ENCODE measurements around the gene INSIG2. TPM values are rescaled to one million over a fixed set of nuclear protein-coding genes. Genes with fewer than 3 reads are reported as not detected.

The INSIG2 gene
- total and polyA plus RNA-seq, 5 donors = 13.2 to 18.4 (median 14.9) TPM

- Histone ChIP-seq H3K27me3 (ENCODE audit: control insufficient read depth, insufficient read depth) (no peaks in the 10 kb centered on the region), H3K9me3 (ENCODE audit: control insufficient read depth, low read length) (no peaks in the 10 kb centered on the region), H3K4me3 (ENCODE audit: low read length) (no peak overlapping the region), H3K4me1 (ENCODE audit: control insufficient read depth, insufficient read depth, low read length) (no peaks in the 10 kb centered on the region), H3K27ac (ENCODE audit: low read length) (no peak overlapping the region)
- ATAC-seq (no peak), DNase-seq (no peak)
- intact Hi-C loops (cut with DNase I) = no loop called here
- 85% methylated on average over 2 of the region's 2 CpGs for WGBS
These were observed 45.6 kb downstream of the INSIG2 start for GRCh38 chr2:118133916-118134315.

GRCh38 chr2:118134650-118135049 is 46.4 kb downstream of the INSIG2 start:
- H3K4me3 ChIP-seq (ENCODE audit: low read length) = no peak overlapping the region
- H3K9me3 ChIP-seq (ENCODE audit: control insufficient read depth, low read length) = no peaks in the 10 kb centered on the region
- H3K27me3 ChIP-seq (ENCODE audit: control insufficient read depth, insufficient read depth) = no peaks in the 10 kb centered on the region
- intact Hi-C loops (cut with DNase I) = no loop called here
- no peak overlapping the region for H3K27ac ChIP-seq (ENCODE audit: low read length)
- WGBS = 71% methylated on average over 6 of the region's 6 CpGs
- no peaks in the 10 kb centered on the region for H3K4me1 ChIP-seq (ENCODE audit: control insufficient read depth, insufficient read depth, low read length)
- no peak for DNase-seq
- ATAC-seq = no peak

GRCh38 chr2:118145207-118145606 is 56.9 kb downstream of the INSIG2 start:
- WGBS = 68% methylated on average over 1 of the region's 1 CpG
- intact Hi-C loops (cut with DNase I) = no loop called here
- Histone ChIP-seq H3K4me3 (ENCODE audit: low read length) (no peak overlapping the region), H3K9me3 (ENCODE audit: control insufficient read depth, low read length) (no peaks in the 10 kb centered on the region), H3K4me1 (ENCODE audit: control insufficient read depth, insufficient read depth, low read length) (no peaks in the 10 kb centered on the region), H3K27me3 (ENCODE audit: control insufficient read depth, insufficient read depth) (no peaks in the 10 kb centered on the region), H3K27ac (ENCODE audit: low read length) (no peak overlapping the region)
- ATAC-seq = no peak
- DNase-seq = no peak

DNA sequence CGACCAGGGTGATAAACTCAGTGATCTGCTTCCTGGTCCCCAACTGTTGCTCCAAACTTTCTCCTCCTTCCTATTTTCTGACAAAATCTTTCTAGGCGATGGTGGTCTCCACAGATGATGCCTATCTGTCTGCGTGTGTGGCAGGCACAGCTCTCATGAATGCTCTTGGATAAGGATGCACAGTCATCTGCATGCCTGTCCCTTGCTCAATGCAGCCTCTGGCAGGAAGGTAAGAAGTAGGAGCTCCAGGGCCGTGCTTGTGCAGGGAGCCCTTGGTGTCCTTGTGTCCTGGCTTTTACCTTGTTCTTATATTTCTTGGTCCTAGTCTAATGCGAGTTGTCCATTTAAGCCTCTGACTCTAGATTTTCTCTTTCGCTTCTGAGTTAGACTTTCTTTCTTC is 57.5 kb downstream of the INSIG2 start:
- Histone ChIP-seq H3K4me3 (ENCODE audit: low read length) (no peak overlapping the region), H3K9me3 (ENCODE audit: control insufficient read depth, low read length) (no peaks in the 10 kb centered on the region), H3K27ac (ENCODE audit: low read length) (no peak overlapping the region), H3K4me1 (ENCODE audit: control insufficient read depth, insufficient read depth, low read length) (no peaks in the 10 kb centered on the region), H3K27me3 (ENCODE audit: control insufficient read depth, insufficient read depth) (no peaks in the 10 kb centered on the region)
- ATAC-seq (no peak), DNase-seq (no peak)
- intact Hi-C loops (cut with DNase I) = no loop called here
- 73% methylated on average over 6 of the region's 6 CpGs for WGBS

DNA sequence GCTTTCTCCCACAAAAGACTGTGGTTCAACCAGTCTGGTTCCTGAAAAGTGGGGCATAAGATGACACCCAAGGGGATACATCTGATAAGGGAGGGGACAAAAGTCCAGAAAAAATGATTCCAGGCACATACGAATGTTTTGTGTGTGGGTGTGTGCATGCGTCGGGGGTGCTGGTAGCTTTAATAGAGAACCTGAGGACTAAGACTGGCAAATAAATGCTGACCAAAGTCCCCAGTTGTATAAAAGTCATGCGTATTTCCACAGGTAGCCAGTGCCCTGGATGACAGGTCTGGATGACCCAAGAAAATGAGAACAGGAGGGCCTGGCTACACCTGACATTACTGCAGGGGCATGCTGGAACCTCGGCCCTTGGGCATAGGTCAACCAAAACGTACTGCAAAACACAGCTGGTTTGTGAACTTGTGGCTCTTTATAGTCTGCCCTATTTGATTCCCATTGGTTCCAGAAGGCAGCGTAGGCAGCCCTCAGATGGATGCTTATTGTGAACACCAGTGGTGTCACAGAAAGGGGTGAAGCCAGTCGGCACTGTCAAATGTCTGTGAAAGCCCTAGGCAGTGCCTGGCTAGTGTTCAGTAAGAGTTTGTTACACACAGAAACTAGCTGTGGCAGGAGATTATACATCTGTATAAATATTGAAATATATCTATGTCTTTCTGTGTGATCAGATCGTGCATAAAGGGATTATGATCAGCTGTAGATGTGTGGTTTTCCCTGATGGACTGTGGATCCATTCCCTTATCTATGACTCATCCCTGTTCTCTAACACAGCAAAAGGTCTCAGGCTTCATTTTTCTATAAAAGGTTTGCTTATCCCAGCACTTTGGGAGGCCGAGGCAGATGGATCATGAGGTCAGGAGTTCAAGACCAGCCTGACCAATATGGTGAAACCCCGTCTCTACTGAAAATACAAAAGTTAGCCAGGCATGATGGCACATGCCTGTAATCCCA is 58.3 kb downstream of the INSIG2 start:
- WGBS = 86% methylated on average over 11 of the region's 11 CpGs

GRCh38 chr2:118148133-118148532 is 59.9 kb downstream of the INSIG2 start:
- H3K4me1 ChIP-seq (ENCODE audit: control insufficient read depth, insufficient read depth, low read length) = no peaks in the 10 kb centered on the region
- no peaks in the 10 kb centered on the region for H3K9me3 ChIP-seq (ENCODE audit: control insufficient read depth, low read length)
- whole genome bisulfite sequencing = 93% methylated on average over 1 of the region's 1 CpG
- DNase-seq (no peak), ATAC-seq (no peak)
- no peak overlapping the region for H3K27ac ChIP-seq (ENCODE audit: low read length)
- no peak overlapping the region for H3K4me3 ChIP-seq (ENCODE audit: low read length)
- H3K27me3 ChIP-seq (ENCODE audit: control insufficient read depth, insufficient read depth) = no peaks in the 10 kb centered on the region
- intact Hi-C loops (cut with DNase I) = no loop called here

More for the DNA sequence above, 58.3 kb downstream of the INSIG2 start:
- DNase-seq (no peak), ATAC-seq (no peak)
- no peak overlapping the region for H3K4me3 ChIP-seq (ENCODE audit: low read length)
- no peaks in the 10 kb centered on the region for H3K27me3 ChIP-seq (ENCODE audit: control insufficient read depth, insufficient read depth)
- no peak overlapping the region for H3K27ac ChIP-seq (ENCODE audit: low read length)
- no peaks in the 10 kb centered on the region for H3K4me1 ChIP-seq (ENCODE audit: control insufficient read depth, insufficient read depth, low read length)
- intact Hi-C loops (cut with DNase I) = no loop called here
- no peaks in the 10 kb centered on the region for H3K9me3 ChIP-seq (ENCODE audit: control insufficient read depth, low read length)

GRCh38 chr2:118148809-118149208 is 60.5 kb downstream of the INSIG2 start:
- ATAC-seq = no peak

DNA sequence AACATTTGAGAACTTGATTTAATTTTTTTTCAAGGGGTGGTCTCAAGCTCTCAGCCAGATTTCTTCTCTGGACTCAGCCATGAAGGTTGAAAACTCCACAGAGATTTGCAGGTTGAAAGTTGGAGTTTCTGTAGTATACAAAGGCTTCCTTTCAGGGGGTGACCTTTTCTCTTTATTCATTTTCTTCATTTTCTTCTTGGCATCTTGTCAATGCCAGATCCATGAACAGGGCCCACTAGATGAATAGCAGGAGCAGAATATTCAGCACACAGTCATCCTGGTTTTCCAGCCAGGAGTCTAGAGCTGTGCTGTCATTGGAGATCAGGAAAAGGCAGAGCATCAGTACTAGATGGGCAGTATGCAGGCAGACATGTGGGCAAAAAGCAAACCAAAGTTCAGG is 62.0 kb downstream of the INSIG2 start:
- Histone ChIP-seq H3K27ac (ENCODE audit: low read length) (no peak overlapping the region), H3K9me3 (ENCODE audit: control insufficient read depth, low read length) (no peaks in the 10 kb centered on the region), H3K4me3 (ENCODE audit: low read length) (no peak overlapping the region), H3K4me1 (ENCODE audit: control insufficient read depth, insufficient read depth, low read length) (no peaks in the 10 kb centered on the region), H3K27me3 (ENCODE audit: control insufficient read depth, insufficient read depth) (no peaks in the 10 kb centered on the region)
- DNase-seq (no peak), ATAC-seq (no peak)
- intact Hi-C loops (cut with DNase I) = no loop called here

More at GRCh38 chr2:118148809-118149208, 60.5 kb downstream of the INSIG2 start:
- no peak for DNase-seq
- Histone ChIP-seq H3K9me3 (ENCODE audit: control insufficient read depth, low read length) (no peaks in the 10 kb centered on the region), H3K4me1 (ENCODE audit: control insufficient read depth, insufficient read depth, low read length) (no peaks in the 10 kb centered on the region), H3K27ac (ENCODE audit: low read length) (no peak overlapping the region), H3K4me3 (ENCODE audit: low read length) (no peak overlapping the region), H3K27me3 (ENCODE audit: control insufficient read depth, insufficient read depth) (no peaks in the 10 kb centered on the region)
- WGBS = 63% methylated on average over 3 of the region's 3 CpGs
- intact Hi-C loops (cut with DNase I) = no loop called here

GRCh38 chr2:118151831-118152230 is 63.6 kb downstream of the INSIG2 start:
- no peak overlapping the region for H3K4me3 ChIP-seq (ENCODE audit: low read length)
- intact Hi-C loops (cut with DNase I) = no loop called here
- no peaks in the 10 kb centered on the region for H3K27me3 ChIP-seq (ENCODE audit: control insufficient read depth, insufficient read depth)
- WGBS = 94% methylated on average over 1 of the region's 1 CpG
- no peaks in the 10 kb centered on the region for H3K9me3 ChIP-seq (ENCODE audit: control insufficient read depth, low read length)
- no peak for DNase-seq
- no peak for ATAC-seq
- H3K4me1 ChIP-seq (ENCODE audit: control insufficient read depth, insufficient read depth, low read length) = no peaks in the 10 kb centered on the region
- no peak overlapping the region for H3K27ac ChIP-seq (ENCODE audit: low read length)

GRCh38 chr2:118153433-118153832 is 65.2 kb downstream of the INSIG2 start:
- Histone ChIP-seq H3K27ac (ENCODE audit: low read length) (no peak overlapping the region), H3K27me3 (ENCODE audit: control insufficient read depth, insufficient read depth) (no peaks in the 10 kb centered on the region), H3K4me3 (ENCODE audit: low read length) (no peak overlapping the region), H3K4me1 (ENCODE audit: control insufficient read depth, insufficient read depth, low read length) (no peaks in the 10 kb centered on the region), H3K9me3 (ENCODE audit: control insufficient read depth, low read length) (no peaks in the 10 kb centered on the region)
- ATAC-seq (no peak), DNase-seq (no peak)
- intact Hi-C loops (cut with DNase I) = no loop called here
- whole genome bisulfite sequencing = 62% methylated on average over 4 of the region's 4 CpGs

DNA sequence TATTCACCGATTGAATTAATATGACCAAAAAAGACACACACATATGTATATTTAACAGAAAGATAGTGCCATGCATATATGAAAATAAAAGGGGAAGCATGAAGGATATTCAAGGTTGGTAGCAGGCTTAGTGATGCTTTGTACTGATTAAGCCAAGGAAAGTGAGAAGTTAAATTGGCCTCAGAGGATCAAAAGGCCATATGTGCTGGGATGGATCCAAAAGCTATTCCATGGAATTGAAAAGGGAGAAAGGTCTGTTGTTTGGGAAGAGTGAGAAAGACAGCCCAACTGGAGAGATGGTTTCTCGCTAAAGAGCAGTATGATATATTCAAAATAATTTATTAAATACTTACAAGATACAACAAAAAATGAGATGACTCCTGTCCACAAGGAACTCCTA is 65.9 kb downstream of the INSIG2 start:
- no peak overlapping the region for H3K4me3 ChIP-seq (ENCODE audit: low read length)
- DNase-seq (no peak), ATAC-seq (no peak)
- H3K9me3 ChIP-seq (ENCODE audit: control insufficient read depth, low read length) = no peaks in the 10 kb centered on the region
- no peak overlapping the region for H3K27ac ChIP-seq (ENCODE audit: low read length)
- intact Hi-C loops (cut with DNase I) = no loop called here
- no peaks in the 10 kb centered on the region for H3K4me1 ChIP-seq (ENCODE audit: control insufficient read depth, insufficient read depth, low read length)
- WGBS = 91% methylated on average over 2 of the region's 2 CpGs
- H3K27me3 ChIP-seq (ENCODE audit: control insufficient read depth, insufficient read depth) = no peaks in the 10 kb centered on the region
